ENCODE measurements around the gene ACOX3. TPM values are rescaled to one million over a fixed set of nuclear protein-coding genes. Genes with fewer than 3 reads are reported as not detected.
A peak's percentile ranks its signal among the peaks of the same experiment; 100 is the strongest.

ACOX3 gene
- polyA plus RNA-seq, 2 of the 4 experiments (the other 2 are of a cell fraction): 4.9 to 8.2 TPM

DNA sequence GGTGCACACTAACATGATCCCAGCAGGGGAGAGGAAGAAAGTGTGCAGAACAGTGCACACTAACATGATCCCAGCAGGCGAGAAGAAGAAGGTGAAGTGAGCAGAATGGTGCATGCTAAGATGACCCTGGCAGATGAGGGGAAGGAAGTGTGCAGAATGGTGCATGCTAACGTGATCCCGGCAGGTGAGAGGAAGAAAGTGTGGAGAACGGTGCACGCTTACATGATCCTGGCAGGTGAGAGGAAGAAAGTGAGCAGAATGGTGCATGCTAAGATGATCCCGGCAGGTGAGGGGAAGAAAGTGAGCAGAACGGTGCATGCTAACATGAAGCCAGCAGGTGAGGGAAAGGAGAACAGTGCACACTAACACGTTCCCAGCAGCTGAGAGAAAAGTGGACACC lies 83.7 kb downstream of the ACOX3 start:
- TF ChIP-seq FOSL2 (IDR thresholded peaks at IDR 0.05): no peak
- no peak for TF ChIP-seq FOSL2 (CRISPR knock-in tag; IDR thresholded peaks at IDR 0.05)
- no peak for TF ChIP-seq HOXB13 (CRISPR knock-in tag; IDR thresholded peaks at IDR 0.05; ENCODE audit: low read depth)
- no peak for TF ChIP-seq NPAS2 (CRISPR knock-in tag; IDR thresholded peaks at IDR 0.05; ENCODE audit: borderline replicate concordance)
- no peak for TF ChIP-seq PHF8 (IDR thresholded peaks at IDR 0.05; ENCODE audit: borderline replicate concordance, low read depth)
- no peak for TF ChIP-seq SREBF2 (IDR thresholded peaks at IDR 0.05)
- TF ChIP-seq, protein P1, sequence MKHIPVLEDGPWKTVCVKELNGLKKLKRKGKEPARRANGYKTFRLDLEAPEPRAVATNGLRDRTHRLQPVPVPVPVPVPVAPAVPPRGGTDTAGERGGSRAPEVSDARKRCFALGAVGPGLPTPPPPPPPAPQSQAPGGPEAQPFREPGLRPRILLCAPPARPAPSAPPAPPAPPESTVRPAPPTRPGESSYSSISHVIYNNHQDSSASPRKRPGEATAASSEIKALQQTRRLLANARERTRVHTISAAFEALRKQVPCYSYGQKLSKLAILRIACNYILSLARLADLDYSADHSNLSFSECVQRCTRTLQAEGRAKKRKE (CRISPR knock-in tag; IDR thresholded peaks at IDR 0.05; ENCODE audit: low read depth): no peak
- TF ChIP-seq HEYL (CRISPR knock-in tag; IDR thresholded peaks at IDR 0.05): no peak
- TF ChIP-seq REST (IDR thresholded peaks at IDR 0.05): no peak
- no peak for TF ChIP-seq POLR2A (IDR thresholded peaks at IDR 0.05; ENCODE audit: low read length)
- no peak for TF ChIP-seq HDAC2 (IDR thresholded peaks at IDR 0.05)
- TF ChIP-seq ZSCAN20 (CRISPR knock-in tag; IDR thresholded peaks at IDR 0.05): no peak
- TF ChIP-seq NR3C1 (IDR thresholded peaks at IDR 0.05): no peak
- TF ChIP-seq, protein P2, sequence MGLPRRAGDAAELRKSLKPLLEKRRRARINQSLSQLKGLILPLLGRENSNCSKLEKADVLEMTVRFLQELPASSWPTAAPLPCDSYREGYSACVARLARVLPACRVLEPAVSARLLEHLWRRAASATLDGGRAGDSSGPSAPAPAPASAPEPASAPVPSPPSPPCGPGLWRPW (IDR thresholded peaks at IDR 0.05): no peak
- no peak for TF ChIP-seq NFE2L2 (conservative IDR thresholded peaks at IDR 0.05; ENCODE audit: low read length)
- no peak for TF ChIP-seq HOXA7 (CRISPR knock-in tag; IDR thresholded peaks at IDR 0.05)
- no peak for TF ChIP-seq BCL3 (IDR thresholded peaks at IDR 0.05)
- no peak overlapping the region for H3K4me2 ChIP-seq
- H3K27ac ChIP-seq: no peak overlapping the region
- FAIRE-seq: no peak
- POLR2A ChIA-PET: no interaction called here
- no peak for DNase-seq (ENCODE audit: low read depth in 1 of 2, low spot score in 1 of 2)
- peaks cover 6% of the 10 kb centered on the region; the same call in 2 of the 3 replicates for H3K4me1 ChIP-seq
- ATAC-seq: no peak
- no peaks in the 10 kb centered on the region for H3K9me3 ChIP-seq
- no peak overlapping the region for H3K4me3 ChIP-seq
- WGBS (ENCODE audit: missing lambda C conversion rate): 78% methylated on average over 8 of the region's 8 CpGs
- CTCF ChIA-PET: no interaction called here

DNA sequence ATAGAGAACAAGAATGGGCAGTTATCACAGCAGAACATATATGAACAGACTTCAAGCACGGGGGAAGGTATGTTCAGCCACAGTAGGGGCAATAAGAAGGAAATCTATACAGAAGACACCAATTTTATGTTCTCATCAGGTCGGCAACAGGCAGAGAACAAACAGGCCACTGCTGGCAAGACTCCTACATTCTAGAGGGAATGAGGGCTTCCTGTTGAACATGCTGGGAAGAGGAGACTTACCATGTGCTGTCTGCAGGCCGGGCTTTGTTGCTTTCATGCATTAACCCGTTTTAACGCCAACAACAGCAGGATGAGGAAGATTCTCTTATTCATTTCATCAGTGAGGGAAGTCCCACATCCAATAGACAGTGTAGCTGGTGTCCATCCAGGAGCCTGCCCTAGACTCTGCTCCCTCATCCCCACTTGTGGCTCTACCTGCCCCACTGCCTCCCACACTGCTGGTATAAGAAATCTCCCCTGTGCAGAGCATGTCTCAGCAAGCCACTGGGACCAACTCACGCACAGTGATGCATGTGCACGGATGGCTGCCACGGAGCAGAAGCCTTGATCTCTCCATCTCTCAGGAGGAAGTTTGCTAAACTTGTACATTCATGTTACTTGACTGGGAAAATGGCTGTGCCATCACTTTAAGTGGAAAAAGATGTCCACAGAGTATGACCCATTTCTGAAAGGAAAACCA lies 84.5 kb downstream of the ACOX3 start:
- H3K4me2 ChIP-seq: no peak overlapping the region
- WGBS (ENCODE audit: missing lambda C conversion rate): 60% methylated on average over 7 of the region's 8 CpGs
- FAIRE-seq: no peak
- peaks cover 6% of the 10 kb centered on the region; the same call in 2 of the 3 replicates for H3K4me1 ChIP-seq
- TF ChIP-seq ZSCAN20 (CRISPR knock-in tag; IDR thresholded peaks at IDR 0.05) (no peak), JUN (IDR thresholded peaks at IDR 0.05) (no peak), RNF2 (IDR thresholded peaks at IDR 0.05; ENCODE audit: borderline replicate concordance, low read depth) (no peak), POLR2A (IDR thresholded peaks at IDR 0.05; ENCODE audit: low read length) (no peak), FOSL2 (IDR thresholded peaks at IDR 0.05) (no peak), FOSL2 (CRISPR knock-in tag; IDR thresholded peaks at IDR 0.05) (no peak), GATA3 (IDR thresholded peaks at IDR 0.05; ENCODE audit: borderline replicate concordance) (no peak), BHLHE40 (IDR thresholded peaks at IDR 0.05; ENCODE audit: low read depth, low read length) (no peak), JUNB (IDR thresholded peaks at IDR 0.05) (no peak), CHD4 (IDR thresholded peaks at IDR 0.05; ENCODE audit: borderline replicate concordance) (no peak), HOXB5 (CRISPR knock-in tag; IDR thresholded peaks at IDR 0.05) (no peak), NFE2L2 (conservative IDR thresholded peaks at IDR 0.05; ENCODE audit: low read length) (no peak), EHF (CRISPR knock-in tag; IDR thresholded peaks at IDR 0.05) (no peak), CBX2 (IDR thresholded peaks at IDR 0.05; ENCODE audit: borderline replicate concordance, low read depth) (no peak), FOXS1 (CRISPR knock-in tag; IDR thresholded peaks at IDR 0.05) (no peak), CBX8 (IDR thresholded peaks at IDR 0.05) (no peak), KDM1A (IDR thresholded peaks at IDR 0.05; ENCODE audit: low read depth) (no peak)
- TF ChIP-seq, protein P3, sequence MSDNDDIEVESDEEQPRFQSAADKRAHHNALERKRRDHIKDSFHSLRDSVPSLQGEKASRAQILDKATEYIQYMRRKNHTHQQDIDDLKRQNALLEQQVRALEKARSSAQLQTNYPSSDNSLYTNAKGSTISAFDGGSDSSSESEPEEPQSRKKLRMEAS (IDR thresholded peaks at IDR 0.05): no peak
- TF ChIP-seq, protein P1 (CRISPR knock-in tag; IDR thresholded peaks at IDR 0.05; ENCODE audit: low read depth): no peak
- H3K9me3 ChIP-seq: no peaks in the 10 kb centered on the region
- DNase-seq (ENCODE audit: low read depth in 1 of 2, low spot score in 1 of 2): no peak
- ChIA-PET CTCF (no interaction called here), POLR2A (no interaction called here)
- H3K4me3 ChIP-seq: no peak overlapping the region
- no peak overlapping the region for H3K27ac ChIP-seq
- peak in 1 of 2 experiments; percentile 34; a peak in 2 of 6 replicates for ATAC-seq
